Ishikawa (cell line): ENCODE measurements around the gene CARS1.

Experiments
- CEBPB ChIP-seq: IDR thresholded peaks from 2 replicates; pipeline ENCODE4 v1.6.1; 2012
- CREB1 ChIP-seq: IDR thresholded peaks from 2 replicates; pipeline ENCODE4 v1.6.1; 2012; ENCODE audit warnings: low read depth
- EGR1 ChIP-seq: IDR thresholded peaks from 2 replicates; pipeline ENCODE4 v1.6.1; 2012
- EP300 ChIP-seq: IDR thresholded peaks from 2 replicates; pipeline ENCODE4 v1.6.1; 2012; ENCODE audit warnings: borderline replicate concordance
- FOXM1 ChIP-seq: IDR thresholded peaks from 2 replicates; pipeline ENCODE4 v1.6.1; 2012; ENCODE audit warnings: low read depth, borderline replicate concordance
- NFIC ChIP-seq: IDR thresholded peaks from 2 replicates; pipeline ENCODE4 v1.6.1; 2012
- TAF1 ChIP-seq: IDR thresholded peaks from 2 replicates; pipeline ENCODE4 v1.6.1; 2012; ENCODE audit warnings: low read depth, mild to moderate bottlenecking
- TEAD4 ChIP-seq: IDR thresholded peaks from 2 replicates; pipeline ENCODE4 v1.6.1; 2012
- YY1 ChIP-seq: IDR thresholded peaks from 2 replicates; pipeline ENCODE4 v1.6.1; 2012; ENCODE audit warnings: low read depth
- TF ChIP-seq, protein P1 (sequence below): IDR thresholded peaks from 2 replicates; pipeline ENCODE4 v1.6.1; 2012; ENCODE audit warnings: low read depth, mild to moderate bottlenecking
- TF ChIP-seq, protein P2 (sequence below): IDR thresholded peaks from 2 replicates; pipeline ENCODE4 v1.6.1; 2012

DNA sequence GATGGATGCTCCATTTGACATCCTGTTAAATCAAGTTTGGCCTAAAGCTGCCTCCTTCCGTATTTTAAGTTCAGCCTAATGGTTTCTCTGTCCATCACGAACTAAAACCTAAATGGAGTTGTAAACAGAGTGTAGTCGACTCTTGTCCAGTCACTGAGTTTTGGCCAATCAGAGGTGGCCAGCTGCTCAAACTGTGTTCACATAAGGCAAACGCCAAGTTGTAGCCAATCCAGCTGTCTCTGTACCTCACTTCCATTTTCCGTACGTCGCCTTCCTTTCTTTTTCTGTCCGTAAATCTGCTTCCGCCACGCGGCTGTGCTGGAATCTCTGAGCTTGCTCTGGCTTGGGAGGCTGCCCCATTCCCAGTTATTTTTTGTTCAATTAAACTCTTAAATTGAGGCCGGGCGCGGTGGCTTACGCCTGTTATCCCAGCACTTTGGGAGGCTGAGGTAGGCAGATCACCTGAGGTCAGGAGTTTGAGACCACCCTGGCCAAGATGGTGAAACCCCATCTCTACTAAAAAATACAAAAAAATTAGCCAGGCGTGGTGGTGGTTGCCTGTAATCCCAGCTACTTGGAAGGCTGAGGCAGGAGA is 20.7 kb upstream of the CARS1 start:
- no peak for TF ChIP-seq CREB1
- TF ChIP-seq EP300, result no peak
- no peak for TF ChIP-seq CEBPB
- TF ChIP-seq TAF1, result no peak
- TF ChIP-seq FOXM1, result no peak
- no peak for TF ChIP-seq YY1
- TF ChIP-seq, protein P1, sequence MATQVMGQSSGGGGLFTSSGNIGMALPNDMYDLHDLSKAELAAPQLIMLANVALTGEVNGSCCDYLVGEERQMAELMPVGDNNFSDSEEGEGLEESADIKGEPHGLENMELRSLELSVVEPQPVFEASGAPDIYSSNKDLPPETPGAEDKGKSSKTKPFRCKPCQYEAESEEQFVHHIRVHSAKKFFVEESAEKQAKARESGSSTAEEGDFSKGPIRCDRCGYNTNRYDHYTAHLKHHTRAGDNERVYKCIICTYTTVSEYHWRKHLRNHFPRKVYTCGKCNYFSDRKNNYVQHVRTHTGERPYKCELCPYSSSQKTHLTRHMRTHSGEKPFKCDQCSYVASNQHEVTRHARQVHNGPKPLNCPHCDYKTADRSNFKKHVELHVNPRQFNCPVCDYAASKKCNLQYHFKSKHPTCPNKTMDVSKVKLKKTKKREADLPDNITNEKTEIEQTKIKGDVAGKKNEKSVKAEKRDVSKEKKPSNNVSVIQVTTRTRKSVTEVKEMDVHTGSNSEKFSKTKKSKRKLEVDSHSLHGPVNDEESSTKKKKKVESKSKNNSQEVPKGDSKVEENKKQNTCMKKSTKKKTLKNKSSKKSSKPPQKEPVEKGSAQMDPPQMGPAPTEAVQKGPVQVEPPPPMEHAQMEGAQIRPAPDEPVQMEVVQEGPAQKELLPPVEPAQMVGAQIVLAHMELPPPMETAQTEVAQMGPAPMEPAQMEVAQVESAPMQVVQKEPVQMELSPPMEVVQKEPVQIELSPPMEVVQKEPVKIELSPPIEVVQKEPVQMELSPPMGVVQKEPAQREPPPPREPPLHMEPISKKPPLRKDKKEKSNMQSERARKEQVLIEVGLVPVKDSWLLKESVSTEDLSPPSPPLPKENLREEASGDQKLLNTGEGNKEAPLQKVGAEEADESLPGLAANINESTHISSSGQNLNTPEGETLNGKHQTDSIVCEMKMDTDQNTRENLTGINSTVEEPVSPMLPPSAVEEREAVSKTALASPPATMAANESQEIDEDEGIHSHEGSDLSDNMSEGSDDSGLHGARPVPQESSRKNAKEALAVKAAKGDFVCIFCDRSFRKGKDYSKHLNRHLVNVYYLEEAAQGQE, result no peak
- TF ChIP-seq, protein P2, sequence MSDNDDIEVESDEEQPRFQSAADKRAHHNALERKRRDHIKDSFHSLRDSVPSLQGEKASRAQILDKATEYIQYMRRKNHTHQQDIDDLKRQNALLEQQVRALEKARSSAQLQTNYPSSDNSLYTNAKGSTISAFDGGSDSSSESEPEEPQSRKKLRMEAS, result no peak
- TF ChIP-seq NFIC, result no peak
- no peak for TF ChIP-seq TEAD4
- TF ChIP-seq EGR1, result no peak
